Esophagus squamous epithelium (tissue), 4 donors: ENCODE results near the gene SLC26A3.

ENCODE experiments used
- POLR2A ChIP-seq, 4 donors: fragments of 450-650 bp; IDR thresholded peaks; one replicate each; pipeline ENCODE4 v1.6.1; 2017; ENCODE audit warnings: antibody characterized with exemption in 4 of 4, mild to moderate bottlenecking in 4 of 4, moderate library complexity in 3 of 4
- TF ChIP-seq, protein P1 (sequence below), 6 experiments: fragments of 450-650 bp in 4 of 6; fragments of 200-600 bp in 2 of 6; sonication (generic) in 2 of 6; IDR thresholded peaks; one replicate each; pipeline ENCODE4 v1.5.1; 2016 to 2019; ENCODE audit warnings: antibody characterized with exemption in 6 of 6, mild to moderate bottlenecking in 4 of 6, moderate library complexity in 4 of 6

DNA sequence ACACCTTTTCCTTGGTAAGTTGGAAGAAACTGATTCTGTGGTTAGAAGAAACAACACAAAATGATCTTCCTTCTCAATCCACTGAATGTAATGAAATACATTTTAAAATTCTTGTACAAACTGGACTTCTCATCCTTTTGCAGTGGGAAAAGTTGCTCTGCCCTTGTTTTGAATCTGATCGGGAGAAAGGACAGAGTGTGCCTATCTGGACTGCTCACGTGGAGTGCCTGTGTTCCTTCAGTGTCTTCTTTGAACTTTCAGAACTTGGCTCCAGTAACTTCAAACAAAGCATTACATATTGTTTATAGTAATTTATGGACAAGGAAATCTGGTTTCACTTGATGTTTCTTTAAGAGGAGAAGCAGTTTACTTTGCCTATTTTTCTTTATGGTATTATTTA lies 17.1 kb downstream of the SLC26A3 start:
- TF ChIP-seq, protein P1, sequence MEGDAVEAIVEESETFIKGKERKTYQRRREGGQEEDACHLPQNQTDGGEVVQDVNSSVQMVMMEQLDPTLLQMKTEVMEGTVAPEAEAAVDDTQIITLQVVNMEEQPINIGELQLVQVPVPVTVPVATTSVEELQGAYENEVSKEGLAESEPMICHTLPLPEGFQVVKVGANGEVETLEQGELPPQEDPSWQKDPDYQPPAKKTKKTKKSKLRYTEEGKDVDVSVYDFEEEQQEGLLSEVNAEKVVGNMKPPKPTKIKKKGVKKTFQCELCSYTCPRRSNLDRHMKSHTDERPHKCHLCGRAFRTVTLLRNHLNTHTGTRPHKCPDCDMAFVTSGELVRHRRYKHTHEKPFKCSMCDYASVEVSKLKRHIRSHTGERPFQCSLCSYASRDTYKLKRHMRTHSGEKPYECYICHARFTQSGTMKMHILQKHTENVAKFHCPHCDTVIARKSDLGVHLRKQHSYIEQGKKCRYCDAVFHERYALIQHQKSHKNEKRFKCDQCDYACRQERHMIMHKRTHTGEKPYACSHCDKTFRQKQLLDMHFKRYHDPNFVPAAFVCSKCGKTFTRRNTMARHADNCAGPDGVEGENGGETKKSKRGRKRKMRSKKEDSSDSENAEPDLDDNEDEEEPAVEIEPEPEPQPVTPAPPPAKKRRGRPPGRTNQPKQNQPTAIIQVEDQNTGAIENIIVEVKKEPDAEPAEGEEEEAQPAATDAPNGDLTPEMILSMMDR (IDR thresholded peaks at IDR 0.05): no peak
- TF ChIP-seq POLR2A (IDR thresholded peaks at IDR 0.05): no peak
